ENCODE results near the gene FLT3LG.
"Not testable (repeated sequence)": the region's sequence is repeated elsewhere in the genome, so short reads cannot be mapped to it uniquely, and the experiment has no call there.

Gene FLT3LG

DNA sequence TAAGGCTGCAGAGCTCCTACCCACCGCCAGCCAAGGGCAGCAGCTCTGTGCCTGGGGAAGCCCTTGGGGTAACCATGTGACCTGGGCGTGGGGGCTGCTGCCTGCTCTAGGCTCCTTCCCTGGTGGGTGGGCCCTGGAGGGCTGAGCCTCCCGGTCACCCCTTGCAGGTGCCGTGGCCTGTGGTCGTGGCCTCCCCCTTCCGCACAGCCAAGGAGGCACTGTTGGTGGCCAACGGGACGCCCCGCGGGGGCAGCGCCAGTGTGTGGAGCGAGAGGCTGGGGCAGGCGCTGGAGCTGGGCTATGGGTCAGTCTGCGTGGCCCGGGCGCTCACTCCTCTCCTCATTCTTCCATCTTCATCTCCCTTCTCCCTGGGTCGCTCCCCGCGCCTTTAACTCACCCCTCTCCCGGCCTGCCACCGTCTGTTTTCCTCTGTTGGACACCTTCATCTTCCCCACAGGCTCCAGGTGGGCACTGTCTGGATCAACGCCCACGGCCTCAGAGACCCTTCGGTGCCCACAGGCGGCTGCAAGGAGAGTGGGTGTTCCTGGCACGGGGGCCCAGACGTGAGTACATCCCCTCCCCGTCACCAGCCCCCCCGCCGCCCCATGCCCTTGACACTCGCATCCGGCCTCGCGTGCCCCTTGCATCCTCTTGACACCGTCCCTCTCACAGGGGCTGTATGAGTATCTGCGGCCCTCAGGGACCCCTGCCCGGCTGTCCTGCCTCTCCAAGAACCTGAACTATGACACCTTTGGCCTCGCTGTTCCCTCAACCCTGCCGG is 9.9 kb upstream of the FLT3LG start:
- no peak for DNase-seq (ENCODE audit: low read depth)

DNA sequence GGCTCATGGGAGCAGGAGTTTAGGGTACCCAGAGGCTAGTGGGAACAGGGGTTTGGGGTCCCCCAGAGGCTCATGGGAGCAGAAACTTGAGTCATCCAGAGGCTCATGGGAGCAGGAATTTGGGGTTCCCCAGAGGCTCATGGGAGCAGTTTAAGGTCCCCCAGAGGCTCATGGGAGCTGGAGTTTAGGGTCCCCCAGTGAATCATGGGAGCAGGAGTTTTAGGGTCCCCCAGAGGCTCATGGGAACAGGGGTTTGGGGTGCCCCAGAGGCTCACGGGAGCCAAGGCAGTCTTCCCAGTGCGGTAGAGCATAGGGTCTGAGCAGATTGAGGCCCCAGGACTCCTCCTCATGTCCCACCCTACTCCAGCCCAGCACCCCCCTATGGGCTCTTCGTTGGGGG is 8.6 kb upstream of the FLT3LG start:
- no peak for DNase-seq (ENCODE audit: low read depth)

DNA sequence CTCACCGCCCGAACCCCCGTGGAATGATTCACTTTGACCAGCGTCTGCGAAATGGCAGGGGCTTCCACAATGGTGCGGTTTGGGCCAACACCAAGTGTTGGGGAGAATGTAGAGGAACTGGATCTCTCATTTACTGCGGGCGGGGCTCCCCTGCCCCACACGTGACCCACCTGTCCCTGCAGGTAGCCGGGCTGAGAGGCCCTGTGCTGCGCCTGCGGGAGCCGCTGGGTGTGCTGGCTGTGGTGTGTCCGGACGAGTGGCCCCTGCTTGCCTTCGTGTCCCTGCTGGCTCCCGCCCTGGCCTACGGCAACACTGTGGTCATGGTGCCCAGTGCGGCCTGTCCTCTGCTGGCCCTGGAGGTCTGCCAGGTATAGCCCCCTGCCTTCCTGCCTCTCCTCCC is 5.8 kb upstream of the FLT3LG start:
- DNase-seq (ENCODE audit: low read depth), result no peak

DNA sequence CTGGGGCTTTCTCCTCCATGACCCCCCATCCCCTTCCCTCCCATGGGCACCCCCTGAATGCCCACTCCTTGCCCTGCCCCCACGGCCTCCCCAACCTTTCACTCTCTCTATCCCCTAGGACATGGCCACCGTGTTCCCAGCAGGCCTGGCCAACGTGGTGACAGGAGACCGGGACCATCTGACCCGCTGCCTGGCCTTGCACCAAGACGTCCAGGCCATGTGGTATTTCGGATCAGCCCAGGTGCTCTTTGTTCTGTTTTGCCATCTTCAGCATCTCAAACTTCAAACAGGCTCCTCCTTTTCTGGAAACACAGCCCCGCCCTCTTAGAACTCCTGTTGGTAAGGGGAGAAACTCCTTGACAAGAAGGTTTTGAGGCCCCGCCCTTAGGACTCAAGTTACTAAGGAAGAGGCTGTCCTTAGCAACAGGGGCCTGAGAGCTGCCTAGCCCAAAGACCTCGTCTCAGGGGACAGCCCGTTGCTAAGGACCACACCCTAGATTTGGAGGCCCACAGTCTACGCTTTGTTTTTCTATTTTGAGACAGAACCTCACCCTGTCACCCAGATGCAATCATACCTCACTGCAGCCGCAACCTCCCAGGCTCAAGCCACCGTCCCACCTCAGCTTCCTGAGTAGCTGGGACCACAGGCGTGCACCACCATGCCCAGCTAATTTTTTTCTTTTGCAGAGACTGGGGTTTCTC is 5.1 kb upstream of the FLT3LG start:
- peak; percentile 96 for DNase-seq (ENCODE audit: low read depth)

DNA sequence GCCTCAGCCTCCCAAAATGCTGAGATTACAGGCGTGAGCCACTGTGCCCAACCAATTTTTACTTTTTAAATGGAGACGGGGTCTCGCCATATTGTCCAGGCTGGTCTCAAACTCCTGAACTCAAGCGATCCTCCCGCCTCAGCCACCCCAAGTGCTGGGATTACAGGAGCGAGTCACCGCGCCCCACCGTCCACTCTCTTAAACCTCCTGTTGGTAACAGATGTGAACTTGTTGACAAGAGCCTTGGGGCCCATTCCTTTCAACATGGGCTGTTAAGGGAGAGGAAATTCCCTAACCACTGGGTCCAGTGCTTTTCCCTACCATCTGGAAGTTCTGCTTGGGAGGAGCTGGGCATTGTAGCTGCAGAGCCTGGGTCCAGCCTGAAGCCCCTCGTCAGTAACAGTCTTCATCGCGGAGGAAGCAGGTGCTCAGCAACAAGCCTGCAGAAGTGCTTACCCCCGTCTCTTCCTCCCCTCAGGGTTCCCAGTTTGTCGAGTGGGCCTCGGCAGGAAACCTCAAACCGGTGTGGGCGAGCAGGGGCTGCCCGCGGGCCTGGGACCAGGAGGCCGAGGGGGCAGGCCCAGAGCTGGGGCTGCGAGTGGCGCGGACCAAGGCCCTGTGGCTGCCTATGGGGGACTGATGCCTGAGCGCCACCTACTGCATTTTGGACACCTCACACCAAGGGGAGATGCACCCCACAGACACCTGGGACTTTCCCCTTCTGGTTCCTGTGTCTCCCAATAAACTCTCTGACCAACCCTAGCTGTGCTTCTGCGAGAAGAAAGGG is 4.0 kb upstream of the FLT3LG start:
- no peak for DNase-seq (ENCODE audit: low read depth)

DNA sequence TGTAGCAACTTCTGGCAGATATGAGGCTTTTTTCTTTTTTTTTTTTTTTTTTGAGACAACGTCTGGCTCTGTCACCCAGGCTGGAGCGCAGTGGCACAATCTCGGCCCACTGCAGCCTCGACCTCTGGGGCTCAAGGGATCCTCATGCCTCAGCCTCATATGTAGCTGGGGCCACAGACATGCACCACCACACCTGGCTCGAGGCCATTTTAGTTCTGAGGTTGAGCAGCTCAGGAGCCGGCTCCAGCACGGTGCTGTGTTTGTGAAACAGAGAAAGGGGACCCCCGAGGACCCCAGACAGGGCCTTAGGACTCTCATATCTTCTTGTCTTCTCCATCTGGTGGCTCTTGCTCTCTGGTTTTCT is 3.4 kb upstream of the FLT3LG start:
- no peak for DNase-seq (ENCODE audit: low read depth)

DNA sequence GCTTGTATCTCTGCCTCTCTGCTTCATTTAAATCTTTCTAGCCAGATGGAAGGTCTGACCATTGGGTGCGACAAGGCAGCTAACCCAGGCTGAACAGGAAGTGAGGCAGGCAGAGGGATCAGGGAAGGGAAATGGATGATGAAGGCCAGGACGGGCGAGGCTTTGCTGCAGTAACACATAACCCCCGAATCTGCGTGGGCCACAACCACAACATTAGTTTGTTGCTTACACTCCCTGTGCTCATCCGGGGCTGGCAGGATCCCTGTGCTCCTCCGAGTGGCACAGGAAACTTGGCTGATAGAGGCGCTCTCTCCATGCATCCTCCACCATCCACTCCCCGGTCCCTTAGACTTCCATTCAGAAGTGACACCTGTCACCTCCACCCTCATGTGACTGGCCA is 1.1 kb upstream of the FLT3LG start:
- no peak for DNase-seq (ENCODE audit: low read depth)

DNA sequence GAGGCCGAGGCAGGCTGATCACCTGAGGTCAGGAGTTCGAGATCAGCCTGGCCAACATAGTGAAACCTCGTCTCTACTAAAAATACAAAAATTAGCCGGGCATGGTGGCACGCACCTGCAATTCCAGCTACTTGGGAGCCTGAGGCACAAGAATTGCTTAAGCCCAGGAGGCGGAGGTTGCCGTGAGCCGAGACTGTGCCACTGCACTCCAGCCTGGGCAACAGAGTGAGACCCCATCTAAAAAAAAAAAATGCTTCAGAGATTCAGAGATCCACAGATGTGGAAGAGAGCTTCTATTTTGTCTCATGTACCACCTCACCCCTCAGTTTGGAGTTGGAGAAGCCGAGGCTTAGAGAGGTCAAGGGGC is 531 bp upstream of the FLT3LG start:
- not testable (repeated sequence) for DNase-seq (ENCODE audit: low read depth)

DNA sequence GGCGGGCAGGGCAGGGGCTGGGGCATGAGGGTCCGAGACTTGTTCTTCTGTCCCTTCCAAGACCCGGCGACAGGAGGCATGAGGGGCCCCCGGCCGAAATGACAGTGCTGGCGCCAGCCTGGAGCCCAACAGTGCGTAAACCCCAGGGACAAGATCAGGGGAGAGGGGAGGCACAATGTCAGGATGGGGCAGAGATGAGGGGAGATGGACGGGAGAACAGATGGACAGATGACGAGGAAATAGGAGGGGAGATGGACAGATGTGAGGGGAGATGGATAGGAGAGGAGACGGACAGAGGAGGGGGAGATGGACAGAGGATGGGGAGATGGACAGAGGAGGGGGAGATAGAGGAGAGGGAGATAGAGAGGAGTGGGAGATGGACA is 518 bp downstream of the FLT3LG start:
- no peak for DNase-seq (ENCODE audit: low read depth)

DNA sequence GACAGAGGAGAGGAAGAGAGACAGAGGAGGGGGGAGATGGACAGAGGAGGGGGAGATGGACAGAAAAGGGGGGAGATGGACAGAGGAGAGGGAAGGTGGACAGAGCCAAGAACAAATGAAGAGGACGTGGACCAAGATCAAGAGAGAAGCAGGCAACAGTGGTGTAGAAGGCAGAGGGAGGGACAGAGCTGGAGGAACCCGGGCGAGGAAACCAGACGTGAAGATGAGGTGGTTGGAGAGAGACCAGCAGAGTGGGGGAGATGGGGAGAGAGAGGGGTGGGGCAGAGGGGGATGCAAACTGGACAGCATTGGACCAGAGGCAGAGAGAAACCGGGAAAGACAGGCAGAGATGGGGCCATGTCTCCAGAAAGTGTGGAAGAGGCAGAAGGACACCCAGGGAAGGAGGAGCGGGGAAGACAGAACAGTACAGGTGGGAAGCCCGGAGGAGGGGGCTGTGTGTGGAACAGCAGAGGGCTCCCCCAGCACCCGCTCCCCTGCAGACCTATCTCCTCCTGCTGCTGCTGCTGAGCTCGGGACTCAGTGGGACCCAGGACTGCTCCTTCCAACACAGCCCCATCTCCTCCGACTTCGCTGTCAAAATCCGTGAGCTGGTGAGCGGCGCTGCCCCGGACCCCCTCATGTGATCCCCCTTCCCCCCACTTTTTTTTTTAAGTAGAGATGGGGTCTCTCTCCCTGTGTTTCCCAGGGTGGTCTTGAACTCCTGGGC is 1.3 kb downstream of the FLT3LG start:
- no peak for DNase-seq (ENCODE audit: low read depth)

DNA sequence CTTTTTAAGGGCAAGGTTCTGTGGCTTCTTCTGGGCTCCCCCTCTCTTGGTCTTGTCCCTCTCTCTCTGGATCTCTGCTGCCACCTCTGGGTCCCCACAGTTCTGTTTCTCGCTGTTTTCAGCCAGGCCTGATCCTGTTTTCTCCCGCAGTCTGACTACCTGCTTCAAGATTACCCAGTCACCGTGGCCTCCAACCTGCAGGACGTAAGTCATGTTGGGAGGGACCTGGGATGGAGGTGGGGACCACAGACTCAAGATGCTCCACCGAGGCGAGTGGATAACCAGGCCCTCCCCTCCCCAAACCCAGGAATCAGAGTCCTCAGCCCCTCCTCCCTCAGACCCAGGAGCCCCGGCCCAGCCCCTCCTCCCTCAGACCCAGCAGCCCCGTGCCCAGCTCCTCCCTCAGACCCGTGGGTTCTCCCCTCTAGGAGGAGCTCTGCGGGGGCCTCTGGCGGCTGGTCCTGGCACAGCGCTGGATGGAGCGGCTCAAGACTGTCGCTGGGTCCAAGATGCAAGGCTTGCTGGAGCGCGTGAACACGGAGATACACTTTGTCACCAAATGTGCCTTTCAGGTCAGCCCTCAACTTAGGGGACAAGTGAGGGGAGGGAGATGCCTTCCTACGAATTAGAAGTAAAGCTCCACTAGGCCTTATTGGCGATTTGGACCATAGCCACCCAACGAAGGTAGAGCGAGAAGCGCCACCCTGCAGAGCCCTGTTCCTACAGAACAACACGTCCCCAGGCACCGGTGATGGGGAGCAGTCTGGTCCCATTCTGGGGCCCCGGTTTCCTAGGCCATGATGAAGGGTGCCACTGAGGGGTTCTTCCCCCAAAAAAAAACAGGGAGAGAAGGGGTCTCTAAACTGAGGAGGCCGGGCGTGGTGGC is 2.2 kb downstream of the FLT3LG start:
- DNase-seq (ENCODE audit: low read depth), result no peak

DNA sequence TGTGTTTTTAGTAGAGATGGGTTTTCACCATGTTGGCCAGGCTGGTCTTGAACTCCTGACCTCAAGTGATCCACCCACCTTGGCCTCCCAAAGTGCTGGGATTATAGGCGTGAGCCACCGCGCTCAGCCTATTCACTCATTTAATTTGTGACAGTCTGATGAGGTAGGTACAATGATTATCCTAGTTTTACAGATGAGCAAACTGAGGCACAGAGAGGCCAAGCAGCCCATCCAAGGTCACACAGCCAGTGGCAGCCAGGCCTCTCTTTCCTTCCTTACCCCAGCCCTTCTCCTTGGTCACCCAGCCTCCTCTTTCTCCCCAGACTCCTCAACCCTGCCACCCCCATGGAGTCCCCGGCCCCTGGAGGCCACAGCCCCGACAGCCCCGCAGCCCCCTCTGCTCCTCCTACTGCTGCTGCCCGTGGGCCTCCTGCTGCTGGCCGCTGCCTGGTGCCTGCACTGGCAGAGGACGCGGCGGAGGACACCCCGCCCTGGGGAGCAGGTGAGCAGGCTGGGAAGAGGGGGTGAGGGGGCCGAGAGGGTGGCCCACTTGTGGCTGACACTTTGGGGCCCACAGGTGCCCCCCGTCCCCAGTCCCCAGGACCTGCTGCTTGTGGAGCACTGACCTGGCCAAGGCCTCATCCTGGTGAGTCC is 6.1 kb downstream of the FLT3LG start:
- DNase-seq (ENCODE audit: low read depth), result no peak

DNA sequence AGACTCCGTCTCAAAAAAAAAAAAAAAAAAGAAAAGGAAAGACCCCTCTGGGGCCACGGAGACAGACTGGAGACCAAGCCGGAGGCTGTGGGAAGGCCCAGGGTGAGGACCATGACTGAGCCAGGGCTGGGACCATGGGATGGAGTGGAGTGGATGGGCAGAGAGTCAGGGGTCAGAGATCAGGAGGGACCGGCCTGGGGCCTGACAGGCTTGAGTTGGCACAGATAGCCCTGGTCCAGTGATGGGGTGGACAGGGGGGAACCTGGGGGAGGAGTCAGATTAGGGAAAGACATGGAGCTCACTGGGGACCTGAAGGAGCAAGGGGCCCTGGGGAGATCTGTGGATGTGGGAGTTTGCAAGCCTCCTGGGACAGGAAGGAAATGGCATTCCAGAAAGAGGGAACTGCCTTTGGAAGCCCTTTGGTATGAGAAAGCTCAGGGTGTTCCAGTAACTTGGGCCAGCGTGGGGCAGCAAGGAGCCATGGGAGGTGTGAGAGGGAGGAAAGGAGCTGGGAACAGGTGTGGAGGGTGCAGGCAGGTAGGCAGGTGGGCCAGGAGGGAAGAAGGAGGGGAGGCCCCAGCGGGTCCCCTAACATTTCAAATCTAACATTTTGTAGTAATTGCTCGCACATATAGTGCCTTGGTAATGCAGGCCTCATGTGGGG is 7.1 kb downstream of the FLT3LG start:
- no peak for DNase-seq (ENCODE audit: low read depth)

DNA sequence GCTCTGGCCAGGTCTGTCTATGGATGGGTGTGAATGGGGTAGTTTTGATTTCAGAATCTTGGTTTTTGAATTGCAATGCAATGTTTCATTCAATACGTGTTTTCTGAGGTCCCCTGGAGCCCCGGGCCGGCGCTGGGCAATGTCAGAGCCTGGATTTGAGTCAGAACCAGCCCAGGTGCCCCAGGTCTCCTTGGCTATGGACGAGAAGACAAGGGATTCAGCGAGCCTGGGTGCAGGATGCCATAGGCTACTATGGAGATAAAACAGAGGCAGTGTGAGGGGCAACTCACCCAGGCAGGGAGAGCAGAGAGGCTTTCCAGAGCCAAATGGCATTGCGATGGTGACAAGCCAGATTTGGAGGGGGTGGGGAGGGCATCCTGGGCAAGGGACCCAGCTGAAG is 12.2 kb downstream of the FLT3LG start:
- DNase-seq (ENCODE audit: low read depth), result no peak

DNA sequence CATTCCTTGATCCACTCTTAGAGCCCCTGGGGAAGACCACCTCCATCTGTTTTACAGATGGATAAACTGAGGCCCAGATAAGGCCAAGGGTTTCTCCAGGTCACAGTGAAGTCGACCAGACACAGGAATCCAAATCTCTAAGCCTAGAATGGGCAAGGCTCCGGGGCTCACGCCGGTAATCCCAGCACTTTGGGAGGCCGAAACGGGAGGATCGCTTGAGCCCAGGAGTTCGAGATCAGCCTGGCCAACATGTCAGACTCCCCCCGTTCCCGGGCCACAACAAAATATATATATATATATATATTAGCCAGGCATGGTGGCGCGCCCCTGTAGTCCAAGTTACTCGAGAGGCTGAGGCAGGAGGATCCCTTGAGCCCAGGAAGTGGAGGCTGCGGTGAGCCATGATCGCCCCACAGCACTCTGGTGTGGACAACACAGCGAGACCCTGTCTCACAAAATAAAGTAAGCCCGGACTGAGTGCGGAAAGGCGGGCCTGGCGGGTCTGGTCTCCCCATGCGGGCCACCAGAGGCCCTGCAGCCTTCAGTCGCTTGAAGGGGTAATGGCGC is 12.8 kb downstream of the FLT3LG start:
- no peak for DNase-seq (ENCODE audit: low read depth)

DNA sequence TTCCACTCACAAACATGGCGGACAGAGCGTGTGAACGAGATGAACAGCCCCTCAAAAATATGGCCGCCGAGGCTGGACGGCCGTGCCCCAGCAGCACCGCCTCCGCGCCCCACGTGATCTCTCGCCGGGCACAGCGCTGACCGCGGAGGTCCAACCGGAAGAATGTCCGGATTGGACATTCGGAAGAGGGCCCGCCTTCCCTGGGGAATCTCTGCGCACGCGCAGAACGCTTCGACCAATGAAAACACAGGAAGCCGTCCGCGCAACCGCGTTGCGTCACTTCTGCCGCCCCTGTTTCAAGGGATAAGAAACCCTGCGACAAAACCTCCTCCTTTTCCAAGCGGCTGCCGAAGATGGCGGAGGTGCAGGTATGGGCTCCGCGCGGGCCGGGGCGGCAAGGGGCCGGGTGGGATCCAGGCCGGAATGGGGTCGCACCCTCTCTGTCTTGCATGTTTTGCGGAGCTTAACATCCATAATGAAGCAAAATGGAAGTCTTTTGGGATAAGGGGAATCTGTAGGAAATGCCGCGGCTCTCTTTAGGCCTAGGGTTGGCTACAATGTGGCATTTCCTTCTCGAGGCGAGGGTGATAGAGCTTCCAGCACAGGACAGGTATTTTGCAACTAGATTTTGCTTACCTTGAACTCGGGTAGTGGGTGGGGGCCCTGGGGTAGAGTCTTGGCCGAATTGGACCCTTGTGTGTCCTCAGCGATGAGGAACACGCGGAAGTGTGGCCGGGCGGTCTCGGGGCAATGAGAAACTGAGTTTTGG is 13.4 kb downstream of the FLT3LG start, which contains the start of gene RPL13A:
Gene RPL13A (plus strand): TSS at position 332 of the 769 bp plus-strand sequence. CDS start 22 bp downstream, at position 354.
- peak; percentile 99 for DNase-seq (ENCODE audit: low read depth)

DNA sequence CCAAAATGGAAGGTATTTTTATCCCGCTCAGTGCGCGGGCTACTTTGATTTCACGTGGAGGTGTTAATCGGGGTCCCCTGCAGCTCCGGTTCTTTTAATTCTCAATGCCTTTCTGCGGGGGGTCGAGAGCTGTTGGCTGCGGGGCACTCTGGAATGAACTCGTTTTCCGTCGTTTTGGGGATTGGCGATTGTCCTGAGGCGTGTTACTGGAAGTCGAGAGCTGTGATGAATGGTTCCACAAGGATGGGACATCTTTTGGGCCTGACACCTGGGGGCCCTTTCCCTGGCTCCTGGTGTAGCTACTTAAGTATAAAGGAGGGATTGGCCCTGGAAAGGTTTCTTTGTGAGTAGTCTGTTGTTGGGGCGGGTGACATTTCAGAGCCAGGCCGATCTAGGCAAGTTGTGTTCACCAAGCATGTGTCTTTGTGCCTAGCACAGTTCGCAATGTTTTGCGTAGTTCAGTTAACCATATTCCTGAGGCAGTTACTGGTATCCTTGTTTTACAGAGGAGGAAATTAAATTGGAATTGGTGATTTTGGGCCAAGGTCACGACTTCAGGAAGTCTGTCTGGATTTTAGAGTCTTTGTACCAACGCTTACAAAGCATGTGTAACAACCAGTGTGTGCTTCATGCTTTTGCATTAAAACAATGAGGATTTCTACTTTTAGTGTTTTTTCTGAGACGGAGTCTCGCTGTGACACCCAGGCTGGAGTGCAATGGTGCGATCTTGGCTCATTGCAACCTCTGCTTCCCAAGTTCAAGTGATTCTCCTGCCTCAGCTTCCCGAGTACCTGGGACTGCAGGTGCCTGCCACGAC is 14.2 kb downstream of the FLT3LG start:
- DNase-seq (ENCODE audit: low read depth), result no peak

DNA sequence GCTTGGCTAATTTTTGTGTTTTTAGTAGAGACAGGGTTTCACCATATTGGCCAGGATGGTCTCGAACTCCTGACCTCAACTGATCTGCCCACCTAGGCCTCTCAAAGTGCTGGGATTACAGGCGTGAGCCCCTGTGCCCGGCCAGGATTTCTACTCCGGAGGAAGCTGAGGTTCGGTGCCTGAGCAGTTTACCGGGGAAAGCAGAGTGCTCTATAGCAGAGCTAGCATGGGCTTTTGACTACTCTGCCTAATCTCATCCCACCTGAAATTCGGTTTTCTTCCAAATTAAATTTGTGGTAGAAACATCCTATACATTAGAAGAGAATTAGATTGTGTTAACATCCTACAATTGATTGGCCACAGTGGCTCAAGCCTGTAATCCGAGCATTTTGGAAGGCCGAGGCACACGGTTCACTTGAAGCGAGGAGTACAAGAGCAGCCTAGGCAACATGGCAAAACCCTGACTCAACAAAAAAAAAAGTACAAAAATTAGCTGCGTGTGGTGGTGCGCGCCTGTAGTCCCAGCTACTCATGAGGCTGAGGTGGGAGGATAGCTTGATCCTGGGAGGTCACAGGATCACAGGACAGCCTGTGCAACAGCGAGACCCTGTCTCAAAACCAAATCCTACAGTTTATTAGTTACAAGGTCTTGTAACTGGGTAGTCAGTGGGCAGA is 15.0 kb downstream of the FLT3LG start:
- DNase-seq (ENCODE audit: low read depth), result no peak

Measured in fibroblast of the conjunctiva (primary cell).